Prostate gland (tissue), 2 donors: ENCODE data around the gene MLN.

Source experiments
- POLR2A ChIP-seq: fragments of 450-650 bp; IDR thresholded peaks from one replicate; pipeline ENCODE4 v1.6.1; 2016; ENCODE audit warnings: antibody characterized with exemption, mild to moderate bottlenecking
- POLR2AphosphoS5 ChIP-seq: sonication (generic); formaldehyde crosslinking; IDR thresholded peaks from one replicate; pipeline ENCODE4 v1.6.1; 2017; ENCODE audit warnings: antibody characterized with exemption
- TF ChIP-seq, protein P1 (sequence below), 4 experiments: fragments of 200-600 bp in 2 of 4; fragments of 450-650 bp in 2 of 4; sonication (generic) in 2 of 4; IDR thresholded peaks; 1 replicate in 3 of 4; 2 replicates in 1 of 4; pipeline ENCODE4 v1.5.1; 2016 to 2019; ENCODE audit warnings: antibody characterized with exemption in 4 of 4, mild to moderate bottlenecking in 2 of 4, moderate library complexity in 2 of 4

DNA sequence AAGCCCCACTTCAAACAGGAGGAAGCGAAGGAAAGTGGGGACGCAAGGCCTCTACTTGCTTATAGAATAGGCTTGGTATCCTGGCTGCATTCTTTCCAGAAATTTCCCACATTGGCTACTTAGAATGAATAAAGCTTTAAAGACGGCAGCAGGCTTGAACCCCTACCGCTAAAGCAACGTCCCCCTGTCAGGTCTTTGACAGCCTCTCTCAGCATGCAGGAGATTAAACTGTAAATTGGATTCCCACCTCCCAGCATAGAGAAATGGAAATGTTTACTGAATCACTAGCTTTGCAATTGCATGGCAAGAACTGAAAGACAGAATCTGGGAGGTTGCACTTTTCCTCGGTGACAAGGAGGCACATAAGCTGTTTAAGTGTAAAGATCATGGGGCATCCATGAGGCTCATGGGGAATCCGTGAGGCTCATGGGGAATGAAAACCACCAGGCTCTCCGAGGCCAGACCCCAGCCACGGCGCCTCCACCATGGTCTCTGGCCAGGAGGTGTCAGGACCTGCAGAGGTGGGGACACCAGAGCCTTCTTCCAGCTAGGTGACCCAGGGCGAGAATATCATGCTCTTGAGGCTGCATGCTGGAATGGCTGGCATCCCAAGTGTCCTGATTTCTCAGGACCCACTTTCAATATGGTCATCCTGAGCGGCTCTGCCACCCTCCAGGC lies 25.2 kb downstream of the MLN start:
- TF ChIP-seq, protein P1, sequence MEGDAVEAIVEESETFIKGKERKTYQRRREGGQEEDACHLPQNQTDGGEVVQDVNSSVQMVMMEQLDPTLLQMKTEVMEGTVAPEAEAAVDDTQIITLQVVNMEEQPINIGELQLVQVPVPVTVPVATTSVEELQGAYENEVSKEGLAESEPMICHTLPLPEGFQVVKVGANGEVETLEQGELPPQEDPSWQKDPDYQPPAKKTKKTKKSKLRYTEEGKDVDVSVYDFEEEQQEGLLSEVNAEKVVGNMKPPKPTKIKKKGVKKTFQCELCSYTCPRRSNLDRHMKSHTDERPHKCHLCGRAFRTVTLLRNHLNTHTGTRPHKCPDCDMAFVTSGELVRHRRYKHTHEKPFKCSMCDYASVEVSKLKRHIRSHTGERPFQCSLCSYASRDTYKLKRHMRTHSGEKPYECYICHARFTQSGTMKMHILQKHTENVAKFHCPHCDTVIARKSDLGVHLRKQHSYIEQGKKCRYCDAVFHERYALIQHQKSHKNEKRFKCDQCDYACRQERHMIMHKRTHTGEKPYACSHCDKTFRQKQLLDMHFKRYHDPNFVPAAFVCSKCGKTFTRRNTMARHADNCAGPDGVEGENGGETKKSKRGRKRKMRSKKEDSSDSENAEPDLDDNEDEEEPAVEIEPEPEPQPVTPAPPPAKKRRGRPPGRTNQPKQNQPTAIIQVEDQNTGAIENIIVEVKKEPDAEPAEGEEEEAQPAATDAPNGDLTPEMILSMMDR (IDR thresholded peaks at IDR 0.05): no peak
- TF ChIP-seq POLR2A (no peak), POLR2AphosphoS5 (no peak)
